ENCODE measurements around the gene PRKN.

PRKN gene

GRCh38 chr6:162220876-162221275 is 506.7 kb downstream of the PRKN start:
- no peak for DNase-seq

DNA sequence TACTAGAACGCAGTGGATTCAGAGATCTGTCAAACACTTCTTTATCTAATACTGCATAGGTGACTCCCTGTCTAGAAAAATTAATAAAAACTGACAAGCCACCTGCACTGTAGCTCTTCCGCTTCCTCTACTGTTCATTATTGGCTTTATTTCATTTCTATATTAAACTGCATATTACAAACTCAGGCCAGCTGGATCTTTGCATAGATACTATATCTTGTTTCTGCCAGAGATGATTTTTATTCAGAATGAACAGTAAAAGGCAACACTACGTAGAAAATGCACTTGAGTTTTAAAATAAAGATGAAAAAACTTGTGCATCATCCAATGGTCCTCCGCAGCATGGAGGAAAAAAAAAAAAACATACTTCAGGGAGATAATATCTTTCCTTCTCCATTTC is 508.3 kb downstream of the PRKN start:
- no peak for DNase-seq

- no peak for DNase-seq
Measured at GRCh38 chr6:162217811-162218493, 509.6 kb downstream of the PRKN start.

DNA sequence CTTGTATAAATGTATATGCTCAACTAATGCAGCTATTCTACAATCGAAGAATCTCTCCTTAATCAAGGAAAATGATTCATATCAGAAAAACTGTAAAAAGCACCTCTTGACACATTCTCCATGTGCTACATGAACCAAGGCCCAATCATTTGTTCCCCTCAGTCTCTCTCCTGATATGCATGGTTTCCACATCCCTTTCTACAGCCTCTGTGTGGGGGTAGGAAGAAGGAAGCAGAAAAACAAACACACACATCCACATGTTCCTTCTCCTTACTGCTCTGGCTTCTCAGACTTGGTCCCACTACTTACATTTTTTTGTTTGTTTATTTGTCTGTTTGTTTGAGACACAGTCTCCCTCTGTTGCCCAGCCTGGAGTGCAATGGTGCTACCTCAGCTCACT is 510.5 kb downstream of the PRKN start:
- no peak for DNase-seq

DNA sequence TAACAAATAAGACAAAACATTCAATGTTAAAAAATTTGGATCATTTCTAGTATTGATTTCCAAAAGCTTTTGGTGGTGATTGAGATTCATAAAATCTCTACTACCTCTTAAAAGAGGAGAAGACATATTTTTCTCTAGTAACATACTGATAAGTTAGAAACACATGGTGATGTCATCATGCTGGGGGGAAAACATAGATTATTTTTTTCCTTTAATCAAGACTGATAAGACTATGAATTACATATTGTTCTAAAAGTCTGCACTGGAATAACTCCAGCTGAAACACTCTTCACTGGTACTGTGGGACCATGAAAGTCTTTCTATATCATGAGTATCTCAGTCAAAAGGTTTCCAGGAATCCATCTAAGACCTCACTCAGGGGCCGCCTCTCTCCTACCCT is 515.8 kb downstream of the PRKN start:
- no peak for DNase-seq

- no peak for DNase-seq
Measured at GRCh38 chr6:162211022-162211421, 516.5 kb downstream of the PRKN start.

DNA sequence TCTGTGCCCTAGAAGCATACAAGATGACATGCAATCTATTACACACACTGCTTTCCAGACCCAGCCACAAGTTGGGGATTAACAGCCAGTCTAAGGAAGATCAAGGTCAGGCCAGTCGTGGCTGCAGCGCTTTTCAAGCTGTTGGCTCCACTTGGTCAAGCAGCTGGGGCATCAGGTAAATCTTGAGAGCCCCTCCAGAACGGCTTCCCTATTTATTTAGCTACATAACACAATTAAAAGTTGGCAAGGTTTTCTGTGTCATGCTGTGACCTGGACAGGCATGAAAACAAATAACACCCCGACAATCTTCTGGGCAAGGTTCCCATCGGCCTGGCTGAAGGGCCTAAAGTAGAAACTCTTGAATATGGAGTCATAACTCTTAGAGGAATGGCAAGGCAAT is 524.3 kb downstream of the PRKN start:
- DNase-seq = no peak

- no peak for DNase-seq
Measured at GRCh38 chr6:162200945-162201690, 526.4 kb downstream of the PRKN start.

GRCh38 chr6:162200041-162200440 is 527.5 kb downstream of the PRKN start:
- DNase-seq = no peak

DNA sequence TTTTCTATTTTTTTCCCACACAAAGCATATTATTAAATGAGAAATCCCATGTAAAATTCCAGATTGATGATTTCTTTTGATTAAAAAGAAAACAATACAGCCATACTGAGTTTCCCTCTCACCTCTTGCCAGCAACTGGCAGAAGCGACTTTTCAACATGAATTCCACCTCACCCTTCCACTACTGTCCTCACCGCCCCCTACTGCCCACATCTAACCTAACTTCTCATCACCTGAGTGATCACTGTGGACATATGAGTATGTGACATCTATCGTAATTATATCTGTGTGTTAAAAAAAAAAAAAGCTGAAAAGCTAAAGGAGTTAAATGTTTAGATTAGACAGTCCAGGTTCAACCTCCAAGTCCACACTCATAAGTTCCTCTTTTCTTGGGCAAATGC is 528.6 kb downstream of the PRKN start:
- DNase-seq = no peak

DNA sequence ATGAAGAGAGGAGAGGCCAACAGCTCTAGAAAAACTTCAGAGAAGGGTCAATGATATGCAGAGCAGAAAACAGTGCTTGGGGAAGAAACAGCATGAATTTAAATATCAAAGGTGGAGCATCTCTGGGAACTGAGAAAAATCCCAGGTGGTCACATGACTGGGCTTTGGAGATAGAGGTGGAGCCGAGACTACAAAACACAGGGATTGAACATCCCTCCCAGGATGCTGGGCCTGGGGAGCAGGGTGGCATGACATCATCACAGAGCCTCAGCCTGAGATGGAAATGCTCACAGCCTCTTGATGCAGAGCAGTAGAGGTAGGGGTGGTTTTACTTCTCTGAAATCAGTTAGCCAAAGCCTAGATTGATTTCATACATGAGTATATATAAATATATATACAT is 529.5 kb downstream of the PRKN start:
- no peak for DNase-seq

GRCh38 chr6:162195441-162195840 is 532.1 kb downstream of the PRKN start:
- DNase-seq = no peak

GRCh38 chr6:162190981-162191380 is 536.6 kb downstream of the PRKN start:
- no peak for DNase-seq

DNA sequence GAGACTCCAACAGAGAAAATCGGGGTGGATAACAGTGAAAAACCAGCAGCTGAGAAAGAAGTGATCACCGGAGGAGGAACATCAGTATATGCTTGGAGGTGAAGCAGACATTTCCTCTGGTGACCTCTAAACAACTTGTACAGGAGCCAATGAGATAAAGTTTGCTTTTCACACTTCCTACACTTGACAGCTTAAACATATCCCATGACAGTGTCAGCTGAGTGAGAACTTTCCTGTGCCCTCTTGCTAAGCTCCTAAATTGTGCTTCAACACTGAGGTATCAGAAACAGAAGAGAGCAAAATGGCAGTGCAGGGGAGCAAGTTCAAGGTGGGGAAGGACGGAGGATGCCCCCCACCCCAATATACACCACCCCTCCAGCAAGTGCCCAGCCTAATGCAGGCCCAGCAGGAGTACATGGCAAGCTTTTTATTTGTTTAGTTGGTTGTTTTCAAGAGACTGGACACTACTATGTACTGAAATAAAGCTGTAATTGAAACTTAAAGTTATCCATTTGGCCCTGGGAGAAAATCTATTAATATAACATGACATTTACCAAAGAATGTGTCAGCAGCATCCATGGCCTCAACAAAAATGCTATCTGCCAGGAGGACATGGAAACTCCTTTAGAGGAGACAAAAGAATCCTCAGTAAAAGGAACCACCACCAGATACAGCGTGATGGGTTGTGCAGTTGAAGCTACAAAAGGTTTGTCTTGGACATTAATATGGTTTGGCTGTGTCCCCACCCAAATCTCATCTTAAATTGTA is 540.2 kb downstream of the PRKN start:
- no peak for DNase-seq

GRCh38 chr6:162184465-162184864 is 543.1 kb downstream of the PRKN start:
- no peak for DNase-seq

DNA sequence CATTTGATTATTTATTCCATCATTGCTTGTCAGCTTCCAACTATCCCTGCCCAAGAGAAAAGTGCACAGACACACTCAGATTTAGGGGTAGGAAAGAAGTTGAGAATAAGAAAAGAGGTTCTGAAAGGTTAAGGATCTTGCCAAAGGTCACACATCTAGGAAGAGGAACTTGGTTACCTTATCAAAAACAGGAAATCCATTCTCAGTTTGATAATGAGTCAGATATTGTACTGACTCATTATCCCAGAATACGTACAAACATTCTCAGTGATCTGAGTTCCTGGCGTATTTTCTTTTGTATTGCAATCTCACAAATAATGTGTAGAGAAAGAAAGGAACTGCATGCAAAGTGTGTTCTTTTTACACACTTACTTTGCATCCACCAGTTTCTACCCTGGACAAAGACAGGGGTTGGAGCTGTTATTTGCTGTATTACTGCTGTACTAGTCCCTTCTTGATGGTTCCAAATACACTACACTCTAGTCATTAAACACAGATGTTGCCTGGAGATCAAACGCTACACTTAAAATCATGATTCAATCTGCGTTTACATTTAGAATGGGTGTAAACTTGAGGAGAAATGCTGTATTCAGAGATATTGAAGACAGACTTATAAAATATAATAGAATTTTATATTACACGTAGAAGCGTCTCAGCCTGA is 545.7 kb downstream of the PRKN start:
- no peak for DNase-seq

GRCh38 chr6:162181111-162181510 is 546.5 kb downstream of the PRKN start:
- no peak for DNase-seq

DNA sequence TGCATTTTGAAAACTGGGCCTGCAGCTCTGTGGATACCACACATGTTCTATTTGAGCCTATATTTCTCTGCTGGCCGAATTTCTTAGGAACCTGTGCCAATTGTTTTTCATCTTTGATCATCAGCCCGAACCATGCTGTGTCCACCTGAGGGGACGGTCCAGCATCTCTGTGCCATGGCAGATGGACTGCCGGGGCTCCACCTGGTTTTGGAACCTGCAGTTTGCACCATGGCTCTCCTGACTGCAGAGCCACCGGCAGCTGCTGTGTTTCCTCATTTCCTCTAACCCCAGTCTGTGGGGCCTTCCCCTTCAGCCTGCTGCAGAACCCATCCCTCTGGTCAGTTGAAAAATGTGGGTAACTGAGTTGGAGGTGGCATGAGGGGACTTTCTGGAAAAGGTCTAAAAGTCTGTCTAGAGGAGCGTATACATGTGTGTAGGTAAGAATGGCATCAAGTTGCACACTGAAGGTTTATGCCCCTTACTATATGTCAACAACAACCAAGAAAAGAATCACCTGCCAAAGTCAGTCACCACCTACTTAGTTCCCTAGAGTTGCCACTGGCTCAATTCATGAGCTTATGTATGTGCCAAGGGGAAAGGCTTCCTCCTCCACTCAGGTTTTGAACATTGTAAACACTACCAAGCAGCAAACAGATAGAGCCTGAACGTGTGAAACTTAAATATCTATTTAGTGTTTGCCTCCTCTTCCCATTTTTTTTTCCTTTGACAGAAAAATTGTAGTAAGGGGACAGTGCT is 548.2 kb downstream of the PRKN start:
- no peak for DNase-seq

GRCh38 chr6:162178666-162179065 is 548.9 kb downstream of the PRKN start:
- no peak for DNase-seq

DNA sequence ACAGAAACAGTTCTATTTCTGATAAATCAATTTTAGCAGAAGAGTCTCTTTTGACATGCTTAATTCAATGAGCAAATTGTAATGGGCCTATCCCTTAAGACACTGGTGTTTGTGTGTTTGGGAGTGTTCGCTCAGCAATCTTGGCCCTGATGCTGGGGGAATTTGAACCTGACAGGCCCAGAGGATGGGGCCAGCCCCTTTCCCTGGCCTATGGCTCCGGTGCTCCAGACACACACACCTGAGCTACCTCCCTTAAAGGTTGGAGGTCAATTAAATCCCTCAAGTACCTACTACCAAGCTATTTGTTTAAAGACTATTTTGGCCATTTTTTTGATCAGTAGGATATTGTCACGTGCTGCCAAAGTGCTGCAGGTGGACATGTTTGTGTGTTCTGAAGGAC is 549.3 kb downstream of the PRKN start:
- DNase-seq = no peak

GRCh38 chr6:162177746-162178145 is 549.8 kb downstream of the PRKN start:
- DNase-seq = no peak

DNA sequence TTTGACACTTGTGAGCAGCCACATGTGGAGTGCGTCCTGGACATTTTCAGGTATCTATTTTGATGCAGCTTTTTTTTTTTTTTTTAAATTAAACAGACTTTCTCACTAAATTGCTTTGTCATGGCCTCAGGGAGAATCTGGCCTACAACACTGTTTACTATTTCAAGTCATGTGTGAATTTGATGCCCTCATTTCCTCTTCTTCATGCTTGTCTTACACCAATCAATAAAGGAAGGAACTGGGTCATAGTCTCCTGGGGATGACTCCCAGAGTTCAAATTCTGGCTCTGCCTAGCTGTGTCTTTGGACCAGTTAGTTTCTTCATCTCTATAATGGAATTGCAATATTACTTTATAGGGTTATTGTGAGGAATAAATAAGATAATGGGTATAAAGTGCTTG is 554.1 kb downstream of the PRKN start:
- DNase-seq = no peak

DNA sequence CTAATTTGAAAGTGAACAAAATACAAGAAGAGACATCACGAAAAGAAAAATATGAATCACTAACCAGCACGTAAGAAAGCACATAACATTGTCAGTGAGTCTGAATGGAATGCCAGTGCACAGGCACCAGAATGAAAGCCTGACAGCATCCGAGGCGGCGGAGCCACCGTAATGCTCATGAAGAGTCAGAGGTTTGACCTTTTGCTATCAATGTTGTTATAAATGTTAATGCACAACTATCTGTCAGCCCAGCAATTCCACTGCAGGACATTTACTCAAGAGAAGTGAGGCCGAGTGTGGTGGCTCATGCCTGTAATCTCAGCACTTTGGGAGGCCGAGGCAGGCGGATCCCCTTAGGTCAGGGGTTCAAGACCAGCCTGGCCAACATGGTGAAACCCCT is 562.1 kb downstream of the PRKN start:
- DNase-seq = no peak
